MM.1S (cell line): ENCODE measurements around the gene SPCS1.

Experiments
- DNase-seq: peaks from one replicate; pipeline ENCODE4 v3.0.0-alpha.2; 2015
- H2AFZ ChIP-seq: fragments of 300-600 bp; sonication (generic); 2 replicates; pipeline ENCODE4 v1.6.0; 2016; ENCODE audit warnings: antibody characterized with exemption, low read length
- H3F3A ChIP-seq: fragments of 300-600 bp; sonication (generic); 2 replicates; pipeline ENCODE4 v1.6.1; 2016; ENCODE audit warnings: mild to moderate bottlenecking, antibody characterized with exemption, low read length, moderate library complexity, mixed read lengths; ENCODE audit not compliant: insufficient read depth
- H3K27ac ChIP-seq: fragments of 300-600 bp; sonication (generic); 2 replicates; pipeline ENCODE4 v1.5.1; 2016; ENCODE audit warnings: mild to moderate bottlenecking, low read length
- H3K27me3 ChIP-seq: fragments of 300-600 bp; sonication (generic); replicated peaks from 2 replicates; pipeline ENCODE4 v1.6.0; 2016; ENCODE audit warnings: low read length; ENCODE audit not compliant: insufficient read depth
- H3K36me3 ChIP-seq: fragments of 300-600 bp; sonication (generic); replicated peaks from 2 replicates; pipeline ENCODE4 v1.6.1; 2016; ENCODE audit warnings: mild to moderate bottlenecking, low read length, mixed read lengths; ENCODE audit not compliant: insufficient read depth
- H3K4me1 ChIP-seq: fragments of 300-600 bp; sonication (generic); 2 replicates; pipeline ENCODE4 v1.6.1; 2016; ENCODE audit warnings: low read length, mixed read lengths
- H3K4me2 ChIP-seq: fragments of 300-600 bp; sonication (generic); 2 replicates; pipeline ENCODE4 v1.6.0; 2016; ENCODE audit warnings: low read depth, low read length
- H3K4me3 ChIP-seq: fragments of 300-600 bp; sonication (generic); 2 replicates; pipeline ENCODE4 v1.5.1; 2016; ENCODE audit warnings: low read length, mixed read lengths
- H3K79me2 ChIP-seq: fragments of 300-600 bp; sonication (generic); 2 replicates; pipeline ENCODE4 v1.6.1; 2016; ENCODE audit warnings: mixed run types, low read length, mixed read lengths
- H3K9ac ChIP-seq: fragments of 300-600 bp; sonication (generic); 2 replicates; pipeline ENCODE4 v1.6.1; 2016; ENCODE audit warnings: low read length, mixed read lengths
- H3K9me2 ChIP-seq: fragments of 300-600 bp; sonication (generic); replicated peaks from 2 replicates; pipeline ENCODE4 v1.6.1; 2016; ENCODE audit warnings: mild to moderate bottlenecking, low read length, mixed read lengths; ENCODE audit not compliant: insufficient read depth
- H3K9me3 ChIP-seq: fragments of 300-600 bp; sonication (generic); replicated peaks from 2 replicates; pipeline ENCODE4 v1.6.1; 2016; ENCODE audit warnings: mild to moderate bottlenecking, low read length, mixed read lengths; ENCODE audit not compliant: insufficient read depth
- H4K20me1 ChIP-seq: fragments of 300-600 bp; sonication (generic); 2 replicates; pipeline ENCODE4 v1.6.1; 2016; ENCODE audit warnings: mild to moderate bottlenecking, low read length, moderate library complexity, mixed read lengths; ENCODE audit not compliant: insufficient read depth
- CTCF ChIP-seq: fragments of 300-600 bp; sonication (generic); IDR thresholded peaks from 2 replicates; pipeline ENCODE4 v1.5.1; 2016; ENCODE audit warnings: antibody characterized with exemption, low read length, mixed read lengths
- EZH2 ChIP-seq: fragments of 300-600 bp; sonication (generic); optimal IDR thresholded peaks from 2 replicates; pipeline ENCODE3; 2017; ENCODE audit warnings: low read depth, mild to moderate bottlenecking, antibody characterized with exemption, low read length, mixed read lengths
- EZH2phosphoT487 ChIP-seq: fragments of 300-600 bp; sonication (generic); IDR thresholded peaks from 2 replicates; pipeline ENCODE4 v1.6.1; 2018; ENCODE audit warnings: antibody characterized with exemption, low read length

SPCS1 gene

GRCh38 chr3:52678265-52679198, 27.4 kb upstream of the SPCS1 start:
- Histone ChIP-seq H3K27ac (no peak overlapping the region), H3K9me3 (no peaks in the 10 kb centered on the region), H3F3A (peaks cover 7% of the 10 kb centered on the region; the same call in 1 of the 2 replicates), H3K4me1 (peaks cover 19% of the 10 kb centered on the region), H3K36me3 (peaks cover 14% of the 10 kb centered on the region; the same call in 1 of the 2 replicates), H3K9ac (no peak overlapping the region), H3K27me3 (no peaks in the 10 kb centered on the region), H3K79me2 (peaks cover 72% of the 10 kb centered on the region), H2AFZ (no peak overlapping the region), H3K9me2 (no peaks in the 10 kb centered on the region), H3K4me3 (no peak overlapping the region), H3K4me2 (no peak overlapping the region), H4K20me1 (no peaks in the 10 kb centered on the region)
- DNase-seq: no peak
- TF ChIP-seq EZH2 (no peak), EZH2phosphoT487 (no peak), CTCF (no peak)

GRCh38 chr3:52679199-52679538, 26.7 kb upstream of the SPCS1 start:
- peaks cover 14% of the 10 kb centered on the region; the same call in 1 of the 2 replicates for H3K36me3 ChIP-seq
- H3K4me3 ChIP-seq: no peak overlapping the region
- no peak overlapping the region for H3K4me2 ChIP-seq
- H3K9ac ChIP-seq: no peak overlapping the region
- H3K4me1 ChIP-seq: peaks cover 19% of the 10 kb centered on the region
- DNase-seq: no peak
- peaks cover 78% of the 10 kb centered on the region for H3K79me2 ChIP-seq
- TF ChIP-seq CTCF: no peak
- no peak for TF ChIP-seq EZH2phosphoT487
- TF ChIP-seq EZH2: no peak
- no peak overlapping the region for H2AFZ ChIP-seq
- H4K20me1 ChIP-seq: no peaks in the 10 kb centered on the region
- H3F3A ChIP-seq: peaks cover 7% of the 10 kb centered on the region; the same call in 1 of the 2 replicates
- H3K27ac ChIP-seq: no peak overlapping the region
- no peaks in the 10 kb centered on the region for H3K27me3 ChIP-seq
- no peaks in the 10 kb centered on the region for H3K9me3 ChIP-seq
- no peaks in the 10 kb centered on the region for H3K9me2 ChIP-seq

GRCh38 chr3:52679811-52680210, 26.1 kb upstream of the SPCS1 start:
- Histone ChIP-seq H3K79me2 (peaks cover 83% of the 10 kb centered on the region), H3K27me3 (no peaks in the 10 kb centered on the region), H3K4me1 (peaks cover 23% of the 10 kb centered on the region), H3K4me3 (no peak overlapping the region), H3K9me2 (no peaks in the 10 kb centered on the region), H3K36me3 (peaks cover 14% of the 10 kb centered on the region; the same call in 1 of the 2 replicates), H3K9me3 (no peaks in the 10 kb centered on the region), H4K20me1 (no peaks in the 10 kb centered on the region), H3F3A (peaks cover 12% of the 10 kb centered on the region; the same call in 1 of the 2 replicates), H2AFZ (no peak overlapping the region), H3K4me2 (no peak overlapping the region), H3K9ac (no peak overlapping the region), H3K27ac (no peak overlapping the region)
- no peak for TF ChIP-seq EZH2phosphoT487
- TF ChIP-seq CTCF: no peak
- TF ChIP-seq EZH2: no peak
- DNase-seq: no peak
